ENCODE measurements around the gene PRMT7.

PRMT7 gene

GRCh38 chr16:68362262-68362913 is 51.6 kb downstream of the PRMT7 start:
- no peak overlapping the region for H3K27ac ChIP-seq
- TF ChIP-seq, protein P1, sequence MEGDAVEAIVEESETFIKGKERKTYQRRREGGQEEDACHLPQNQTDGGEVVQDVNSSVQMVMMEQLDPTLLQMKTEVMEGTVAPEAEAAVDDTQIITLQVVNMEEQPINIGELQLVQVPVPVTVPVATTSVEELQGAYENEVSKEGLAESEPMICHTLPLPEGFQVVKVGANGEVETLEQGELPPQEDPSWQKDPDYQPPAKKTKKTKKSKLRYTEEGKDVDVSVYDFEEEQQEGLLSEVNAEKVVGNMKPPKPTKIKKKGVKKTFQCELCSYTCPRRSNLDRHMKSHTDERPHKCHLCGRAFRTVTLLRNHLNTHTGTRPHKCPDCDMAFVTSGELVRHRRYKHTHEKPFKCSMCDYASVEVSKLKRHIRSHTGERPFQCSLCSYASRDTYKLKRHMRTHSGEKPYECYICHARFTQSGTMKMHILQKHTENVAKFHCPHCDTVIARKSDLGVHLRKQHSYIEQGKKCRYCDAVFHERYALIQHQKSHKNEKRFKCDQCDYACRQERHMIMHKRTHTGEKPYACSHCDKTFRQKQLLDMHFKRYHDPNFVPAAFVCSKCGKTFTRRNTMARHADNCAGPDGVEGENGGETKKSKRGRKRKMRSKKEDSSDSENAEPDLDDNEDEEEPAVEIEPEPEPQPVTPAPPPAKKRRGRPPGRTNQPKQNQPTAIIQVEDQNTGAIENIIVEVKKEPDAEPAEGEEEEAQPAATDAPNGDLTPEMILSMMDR (IDR thresholded peaks at IDR 0.05) = no peak
- H3K36me3 ChIP-seq = peaks cover 16% of the 10 kb centered on the region
- no peak overlapping the region for H3K4me3 ChIP-seq (ENCODE audit: low read depth in 1 of 2, low read length in 1 of 2)
- no peaks in the 10 kb centered on the region for H3K4me1 ChIP-seq (ENCODE audit: control insufficient read depth in 1 of 2, insufficient read depth in 1 of 2, low read depth in 1 of 2, low read length in 1 of 2)
- peaks cover 43% of the 10 kb centered on the region for H3K27me3 ChIP-seq
- H3K9me3 ChIP-seq = no peaks in the 10 kb centered on the region

DNA sequence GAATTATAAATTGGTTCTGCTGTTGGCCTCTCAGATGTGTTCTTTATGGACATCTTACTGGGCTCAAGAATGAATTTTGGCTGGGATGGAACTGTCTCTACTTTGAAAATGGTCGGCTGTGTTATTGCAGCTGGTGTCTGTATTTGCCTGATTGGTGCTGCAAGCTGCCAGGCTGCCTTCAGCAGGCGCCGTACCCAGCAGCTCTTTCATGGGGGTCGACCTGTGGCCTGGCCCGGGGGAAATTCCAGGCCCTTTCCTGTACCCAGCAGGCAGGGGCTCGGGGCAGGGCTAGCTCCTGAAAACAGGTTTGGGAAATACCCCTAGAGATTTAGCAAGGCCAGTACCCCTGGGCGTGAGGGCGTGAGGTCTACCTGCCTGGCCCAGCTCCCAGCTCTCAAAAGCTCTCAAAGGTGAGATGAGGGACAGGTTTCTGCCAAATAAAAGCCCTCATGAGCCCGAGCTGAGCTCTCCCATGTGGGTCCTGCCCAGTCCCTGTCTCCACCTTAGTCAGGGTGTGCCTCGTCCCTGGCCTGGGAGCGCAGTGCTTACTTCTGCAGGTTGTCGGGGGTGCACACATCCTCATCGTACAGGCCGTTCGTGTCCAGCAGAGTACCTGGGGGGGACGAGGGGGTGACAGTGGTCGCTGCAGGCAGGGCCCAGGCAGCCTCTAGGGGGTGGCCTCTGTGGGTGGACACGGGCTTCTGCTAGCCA is 52.3 kb downstream of the PRMT7 start:
- Histone ChIP-seq H3K27ac (no peak overlapping the region), H3K4me3 (ENCODE audit: low read depth in 1 of 2, low read length in 1 of 2) (no peak overlapping the region), H3K4me1 (ENCODE audit: control insufficient read depth in 1 of 2, insufficient read depth in 1 of 2, low read depth in 1 of 2, low read length in 1 of 2) (no peaks in the 10 kb centered on the region), H3K36me3 (peaks cover 9% of the 10 kb centered on the region), H3K9me3 (no peaks in the 10 kb centered on the region), H3K27me3 (peaks cover 50% of the 10 kb centered on the region)
- TF ChIP-seq, protein P1 (IDR thresholded peaks at IDR 0.05) = no peak

DNA sequence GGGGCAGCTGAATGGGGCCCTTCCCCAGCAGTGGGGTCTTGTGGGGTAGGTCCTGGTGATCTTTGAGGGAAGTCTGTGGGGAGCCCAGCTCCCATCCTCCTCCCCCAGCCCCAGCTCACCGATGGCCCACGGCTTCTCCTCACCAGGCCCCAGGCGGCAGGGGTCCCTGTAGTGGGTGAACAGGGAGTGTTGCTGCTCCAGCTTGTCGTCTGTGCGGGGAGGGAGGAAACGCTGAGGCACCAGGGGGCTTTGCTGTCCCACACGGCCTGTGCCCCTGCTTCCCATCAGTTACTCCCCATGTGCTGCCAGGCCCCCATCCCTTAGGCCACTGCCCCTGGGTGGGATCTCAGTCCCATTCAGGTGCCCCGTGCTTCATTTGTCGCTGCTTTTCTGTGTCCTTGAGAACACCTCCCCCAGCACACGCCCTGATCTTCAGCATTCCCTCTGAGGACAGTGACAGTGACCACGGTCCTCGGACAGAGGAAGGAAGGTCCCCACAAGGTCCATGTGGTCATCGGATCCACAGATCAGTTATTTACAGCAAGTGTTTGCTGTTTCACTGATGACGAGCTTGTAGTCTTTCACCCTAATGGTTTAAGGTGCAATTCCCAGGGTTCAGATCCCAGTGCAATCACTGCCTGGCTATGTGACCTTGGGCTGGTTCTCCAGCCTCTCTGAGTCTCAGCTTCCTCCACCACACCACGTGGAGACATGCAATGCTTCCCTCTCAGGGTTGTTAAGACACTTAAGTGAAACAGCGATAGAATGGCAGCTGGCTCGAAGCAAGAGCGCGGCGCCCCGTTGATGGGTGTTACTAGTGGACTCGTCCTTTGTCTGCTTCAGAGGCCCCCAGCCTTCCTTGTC is 53.1 kb downstream of the PRMT7 start:
- Histone ChIP-seq H3K36me3 (peaks cover 6% of the 10 kb centered on the region), H3K27me3 (peaks cover 58% of the 10 kb centered on the region), H3K27ac (no peak overlapping the region), H3K4me3 (ENCODE audit: low read depth in 1 of 2, low read length in 1 of 2) (no peak overlapping the region), H3K4me1 (ENCODE audit: control insufficient read depth in 1 of 2, insufficient read depth in 1 of 2, low read depth in 1 of 2, low read length in 1 of 2) (no peaks in the 10 kb centered on the region), H3K9me3 (no peaks in the 10 kb centered on the region)
- TF ChIP-seq, protein P1 (IDR thresholded peaks at IDR 0.05) = no peak

DNA sequence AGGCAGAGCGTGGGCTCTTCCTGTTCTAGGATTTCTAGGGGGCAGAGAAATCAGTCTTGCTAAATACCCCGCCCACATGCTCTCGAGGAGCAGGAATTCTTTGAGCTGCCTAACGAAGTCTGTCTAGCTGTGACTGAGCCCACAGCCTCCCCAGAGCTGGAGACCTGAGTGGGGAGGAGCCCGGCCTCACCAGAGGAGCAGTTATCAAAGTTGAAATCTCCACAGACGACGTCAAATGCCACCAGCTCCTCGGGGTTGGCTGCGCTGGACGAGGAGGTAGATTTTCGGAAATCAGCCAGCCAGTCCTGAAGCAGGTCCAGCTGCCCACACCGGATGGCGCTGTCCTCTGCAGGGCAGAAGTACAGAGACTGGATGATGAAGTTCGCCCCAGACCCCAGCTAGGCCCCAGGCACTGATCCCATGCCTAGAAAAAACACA is 53.8 kb downstream of the PRMT7 start:
- Histone ChIP-seq H3K4me1 (ENCODE audit: control insufficient read depth in 1 of 2, insufficient read depth in 1 of 2, low read depth in 1 of 2, low read length in 1 of 2) (peaks cover 4 to 5% of the 10 kb centered on the region in 2 experiments), H3K36me3 (no peaks in the 10 kb centered on the region), H3K4me3 (ENCODE audit: low read depth in 1 of 2, low read length in 1 of 2) (no peak overlapping the region), H3K9me3 (no peaks in the 10 kb centered on the region), H3K27ac (no peak overlapping the region), H3K27me3 (peaks cover 58% of the 10 kb centered on the region)
- TF ChIP-seq, protein P1 (IDR thresholded peaks at IDR 0.05) = no peak

DNA sequence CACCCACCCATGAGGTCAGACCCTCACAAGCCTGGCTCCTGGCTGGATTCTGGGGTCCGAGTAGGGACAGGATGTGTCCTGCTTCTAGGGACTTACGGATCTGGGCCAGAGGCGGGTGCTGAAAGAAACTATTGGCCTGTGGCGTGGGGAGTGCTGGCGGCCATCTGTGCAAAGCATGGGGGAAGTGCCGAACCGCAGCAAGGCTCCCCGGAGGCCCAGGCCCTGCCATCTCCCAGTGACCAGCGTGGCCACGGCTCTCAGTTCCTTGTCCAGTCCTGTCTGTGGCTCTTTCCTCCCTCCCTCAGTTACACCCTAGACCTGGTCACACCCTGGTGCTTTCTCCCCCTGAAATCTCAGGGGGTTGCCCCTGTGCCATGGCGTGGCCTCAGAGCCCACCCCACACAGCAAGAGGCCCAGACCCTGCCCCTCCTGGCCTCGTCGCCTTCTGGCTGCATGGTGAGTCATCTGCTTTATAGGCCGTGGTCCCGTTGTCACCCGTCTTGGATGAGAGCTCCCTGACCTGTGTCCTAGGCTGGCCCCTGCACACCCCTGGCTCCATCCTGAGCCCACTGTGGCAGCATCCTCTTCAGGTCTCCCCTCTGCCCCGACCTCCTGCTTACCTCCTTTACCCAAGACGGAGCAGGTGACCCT is 54.5 kb downstream of the PRMT7 start:
- TF ChIP-seq, protein P1 (IDR thresholded peaks at IDR 0.05) = no peak
- Histone ChIP-seq H3K9me3 (no peaks in the 10 kb centered on the region), H3K4me3 (ENCODE audit: low read depth in 1 of 2, low read length in 1 of 2) (no peak overlapping the region), H3K27me3 (peaks cover 58% of the 10 kb centered on the region), H3K36me3 (no peaks in the 10 kb centered on the region), H3K4me1 (ENCODE audit: control insufficient read depth in 1 of 2, insufficient read depth in 1 of 2, low read depth in 1 of 2, low read length in 1 of 2) (peaks cover 11 to 12% of the 10 kb centered on the region in 2 experiments), H3K27ac (no peak overlapping the region)
